DMS 273 treated with DMSO at 0.1 percent for 48 hours (cell line): ENCODE results near the gene PEX16.

Experiments used
- DNase-seq: peaks from one replicate; lab custom pipeline; 2025; lab: John Stamatoyannopoulos, UW

Gene PEX16

DNA sequence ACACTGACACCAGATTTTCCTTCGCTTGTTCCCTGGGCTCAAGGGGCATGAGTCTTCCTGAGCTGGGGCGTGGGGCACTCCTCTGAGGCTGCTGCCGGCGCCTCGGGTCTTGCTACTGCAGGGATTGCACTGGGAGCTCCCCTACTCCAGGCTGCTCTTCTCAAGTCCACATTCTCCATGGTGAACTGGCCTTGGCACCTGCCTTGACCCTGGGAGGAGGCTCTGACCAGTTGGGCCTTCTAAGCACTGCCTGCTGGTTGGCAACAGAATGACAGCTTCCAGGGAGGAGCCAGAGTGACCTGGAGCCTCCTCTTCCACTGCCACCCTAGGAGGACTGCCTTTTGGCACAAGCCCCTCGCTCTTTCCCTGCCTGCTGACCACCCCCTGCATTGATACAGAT, 20.1 kb downstream of the PEX16 start:
- no peak for DNase-seq

DNA sequence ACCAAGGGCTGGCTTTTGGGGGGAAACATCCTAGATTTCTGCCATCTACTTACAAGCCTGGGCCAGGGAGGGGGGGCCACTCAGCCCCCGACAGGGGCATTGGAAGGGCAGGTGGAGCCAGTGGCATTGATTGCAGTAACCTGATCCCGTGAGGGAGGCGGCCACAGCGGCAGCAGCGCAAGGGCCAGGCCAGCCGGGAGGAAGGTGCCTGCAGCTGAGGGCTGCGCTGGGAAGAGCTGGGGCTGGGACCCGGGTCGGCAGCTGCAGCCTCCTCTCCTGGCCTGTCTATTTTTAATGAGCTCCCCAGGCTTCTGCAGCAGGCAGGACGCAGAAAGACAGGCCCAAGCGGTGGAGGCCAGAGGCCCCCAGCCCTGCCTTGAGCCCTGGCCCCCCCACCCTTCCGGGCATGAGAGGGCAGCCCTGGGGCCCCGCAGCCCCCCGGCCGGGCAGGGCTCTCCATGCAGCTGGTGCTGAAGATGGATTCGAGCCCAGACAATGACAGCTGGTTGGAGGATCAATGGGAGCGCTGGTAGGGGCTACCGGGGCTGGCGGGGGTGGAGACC, 21.2 kb downstream of the PEX16 start:
- no peak for DNase-seq

DNA sequence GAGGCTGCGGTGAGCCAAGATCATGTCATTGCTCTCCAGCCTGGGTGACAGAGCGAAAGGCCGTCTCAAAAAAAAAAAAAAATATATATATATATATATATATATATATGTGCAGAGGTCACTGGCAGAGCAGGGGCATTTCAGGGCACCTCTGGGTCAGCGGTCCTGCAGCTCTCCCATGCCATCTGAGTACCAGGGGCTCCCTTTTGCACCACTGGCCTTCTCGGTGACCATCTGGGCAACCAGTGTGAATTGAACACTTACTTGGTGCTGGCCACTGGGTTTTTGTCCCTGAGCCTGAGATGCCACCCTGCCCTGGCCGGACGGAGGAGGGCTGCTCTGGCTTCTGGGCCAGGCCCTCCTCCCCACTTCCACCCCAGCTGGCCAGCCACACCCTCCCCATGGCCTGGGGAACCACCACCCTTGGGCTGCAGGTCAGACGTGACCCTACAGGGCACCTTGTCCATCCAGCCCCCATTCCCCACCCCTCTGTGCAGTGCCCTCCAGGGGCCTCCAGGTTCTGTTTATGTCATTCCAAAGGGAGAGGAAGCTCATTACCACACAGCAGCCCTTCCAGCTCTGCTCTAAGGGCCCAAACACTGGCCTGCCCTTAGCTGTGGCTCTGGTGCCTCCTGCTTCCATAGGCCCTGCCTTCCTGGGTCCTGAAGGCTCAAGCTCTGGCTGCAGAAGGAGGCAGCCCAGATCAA, 22.0 kb downstream of the PEX16 start:
- DNase-seq, result no peak

DNA sequence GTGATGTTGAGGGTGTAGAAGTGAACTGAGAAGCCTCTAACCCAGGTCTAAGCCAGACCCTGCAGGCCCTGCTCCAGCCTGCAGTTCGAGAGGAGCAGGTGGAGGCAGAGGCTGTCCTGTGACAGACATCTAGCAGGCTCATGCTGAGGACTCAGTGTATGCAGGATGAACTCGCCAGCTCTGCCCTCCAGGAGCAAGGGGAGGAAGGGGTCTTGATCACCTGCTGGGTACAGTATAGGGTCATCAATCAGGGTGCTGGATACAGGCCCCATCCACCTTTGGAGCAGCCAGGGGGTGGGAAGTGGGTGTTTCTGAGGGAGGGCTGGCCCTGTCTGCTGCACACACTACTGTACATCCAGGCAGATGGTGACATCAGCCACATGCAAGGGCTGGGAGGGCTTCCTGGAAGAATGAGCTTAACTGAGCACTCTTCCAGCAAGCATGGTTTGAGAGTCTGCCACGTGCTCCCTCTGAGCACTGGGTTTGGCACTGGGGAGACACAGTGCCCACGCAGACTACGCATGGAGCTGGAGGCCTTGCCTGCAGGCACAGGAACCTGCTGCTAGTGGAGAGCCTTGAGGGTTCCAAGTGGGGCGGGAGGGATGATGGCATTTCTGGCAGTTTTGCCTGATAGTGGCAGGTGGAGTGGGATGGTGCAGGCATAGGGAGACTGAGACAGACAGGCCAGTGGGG, 23.0 kb downstream of the PEX16 start:
- DNase-seq, result no peak

DNA sequence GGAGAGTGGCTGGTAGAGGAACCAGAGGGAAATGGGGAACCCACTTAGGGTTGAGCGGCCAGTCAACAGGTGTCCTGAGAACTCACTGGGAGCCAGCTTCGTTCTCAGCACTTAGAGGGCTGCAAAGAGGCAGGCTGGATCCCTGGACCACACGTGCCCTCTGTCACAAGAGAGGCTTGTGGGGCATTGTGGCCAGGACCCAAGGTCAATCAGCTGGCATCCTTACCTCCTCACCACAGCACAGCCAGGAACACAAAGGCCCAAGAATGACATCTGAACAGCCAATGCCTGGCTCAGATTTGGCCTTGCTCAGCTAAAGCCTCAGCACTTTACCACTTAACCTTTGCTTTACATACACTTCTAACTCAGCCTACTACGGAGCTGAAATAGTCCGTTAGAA, 24.8 kb downstream of the PEX16 start:
- no peak for DNase-seq

DNA sequence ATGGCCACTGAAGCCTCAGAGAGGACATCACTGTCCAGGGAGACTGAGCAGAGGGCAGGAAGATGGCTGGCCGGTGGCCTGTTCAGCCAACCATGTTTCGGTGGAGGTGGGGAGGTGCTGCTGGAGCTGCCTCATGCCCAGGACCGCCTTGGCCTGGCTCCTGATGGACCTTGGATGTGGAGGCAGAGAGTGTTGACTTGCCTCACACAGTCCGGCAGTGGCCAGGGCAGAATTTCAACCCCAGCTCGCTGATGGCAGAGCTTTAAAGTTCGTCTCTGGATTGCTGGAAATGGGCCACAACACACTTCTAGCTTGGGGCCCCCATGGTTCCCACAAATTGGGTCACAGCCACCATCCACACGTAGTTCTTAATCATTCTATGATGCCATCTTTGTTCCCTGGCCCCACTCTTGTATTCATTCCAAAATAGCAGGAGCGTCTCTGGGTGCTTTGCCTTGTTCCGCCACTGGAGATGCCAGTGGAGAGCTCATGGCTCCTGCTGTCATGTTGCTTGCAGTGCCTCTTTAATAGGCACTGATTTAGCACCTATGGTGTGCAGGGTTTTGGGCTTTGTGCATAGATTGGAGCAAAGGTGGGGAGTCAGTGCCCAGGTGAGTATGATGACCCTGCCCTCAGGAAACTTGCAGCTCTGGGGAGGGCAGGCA, 26.7 kb downstream of the PEX16 start:
- DNase-seq, result no peak

DNA sequence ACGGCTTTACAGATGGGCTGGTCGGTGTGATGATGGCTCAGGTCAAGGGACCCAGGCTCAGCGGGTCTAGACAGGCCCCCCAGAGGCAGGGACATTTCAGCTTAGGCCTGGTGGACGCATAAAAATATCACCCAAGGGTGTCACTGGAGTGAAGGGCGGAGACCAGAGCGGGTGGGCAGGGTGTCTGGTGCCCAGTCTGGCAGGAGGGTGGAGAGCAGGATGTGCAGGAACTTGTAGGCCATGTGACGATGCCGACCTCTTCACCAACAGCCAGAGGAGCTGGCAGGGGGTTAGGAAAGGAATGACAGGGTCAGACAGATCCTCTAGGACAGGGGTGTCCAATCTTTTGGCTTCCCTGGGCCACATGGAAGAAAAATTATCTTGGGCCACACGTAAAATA, 27.7 kb downstream of the PEX16 start:
- no peak for DNase-seq

DNA sequence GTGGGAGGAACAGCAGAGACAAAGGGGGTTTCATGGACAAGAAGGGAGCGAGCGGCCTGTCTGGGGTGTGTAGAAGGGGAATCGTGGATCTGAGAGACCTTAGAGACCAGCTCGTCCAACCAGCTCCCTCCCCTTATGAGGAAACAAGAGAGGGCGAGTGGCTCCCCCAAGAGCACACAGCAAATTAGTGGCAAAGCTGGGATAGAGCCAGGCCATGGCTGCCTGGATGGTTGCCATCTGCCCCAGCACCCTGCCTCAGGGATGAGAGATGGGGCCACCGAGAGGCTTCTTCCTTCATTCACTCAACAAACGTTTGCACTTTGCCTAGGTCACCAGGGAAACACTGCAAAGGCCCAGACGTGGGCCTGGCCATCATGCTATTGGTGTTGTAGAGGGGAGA, 28.1 kb downstream of the PEX16 start:
- DNase-seq, result no peak

DNA sequence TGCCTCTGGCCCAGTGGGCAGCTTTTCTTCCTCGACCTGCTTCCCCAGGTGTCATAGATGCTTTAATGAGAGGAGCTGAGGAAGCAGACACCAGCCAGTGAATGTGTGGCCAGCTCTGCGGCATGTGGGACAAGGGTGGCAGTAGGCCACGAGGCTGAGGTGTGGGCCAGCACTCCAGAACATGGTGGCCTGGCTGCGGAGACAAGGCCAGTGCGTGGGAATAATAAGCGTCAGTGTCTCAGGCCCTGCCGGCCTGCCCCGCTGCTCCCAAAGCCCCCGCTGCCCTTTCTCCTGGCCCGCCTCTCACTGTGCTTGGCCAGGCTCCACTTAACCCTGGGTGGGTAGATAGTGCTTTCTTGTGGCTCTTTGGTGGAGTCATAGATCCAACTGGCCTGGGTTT, 30.1 kb downstream of the PEX16 start:
- no peak for DNase-seq

DNA sequence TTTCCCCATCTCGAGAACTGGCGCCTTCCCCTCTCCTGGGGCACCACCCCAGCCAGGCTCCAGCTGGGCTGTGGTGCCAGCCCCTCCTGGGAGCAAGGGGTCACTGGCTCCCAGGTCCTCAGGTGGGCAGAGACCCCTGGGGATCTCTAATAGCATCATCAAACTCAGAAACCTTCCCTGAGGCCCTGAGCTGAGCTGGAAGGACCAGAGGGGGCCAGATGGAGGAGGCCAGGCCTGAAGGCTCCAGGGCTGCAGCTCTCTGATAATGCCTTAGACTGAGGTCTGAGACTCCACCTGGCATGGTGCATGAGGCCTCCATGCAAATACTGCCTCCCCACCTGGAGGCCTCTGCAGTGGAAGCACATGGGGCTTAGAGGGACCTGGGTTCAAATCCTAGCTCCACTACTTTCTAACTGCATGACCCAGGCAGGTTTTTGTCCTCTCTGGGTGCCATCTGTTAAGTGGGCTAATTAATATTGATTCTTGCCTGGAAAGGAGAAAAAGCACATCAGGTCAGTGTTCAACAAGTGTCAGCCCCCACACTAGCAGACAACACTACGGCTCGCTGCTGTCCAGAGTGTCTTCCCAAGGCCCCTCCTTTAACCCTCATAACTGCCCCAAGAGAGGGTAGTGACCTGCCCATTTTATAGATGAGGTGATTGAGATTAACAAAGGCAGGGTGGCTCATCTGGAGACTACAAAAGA, 30.7 kb downstream of the PEX16 start:
- DNase-seq, result no peak

DNA sequence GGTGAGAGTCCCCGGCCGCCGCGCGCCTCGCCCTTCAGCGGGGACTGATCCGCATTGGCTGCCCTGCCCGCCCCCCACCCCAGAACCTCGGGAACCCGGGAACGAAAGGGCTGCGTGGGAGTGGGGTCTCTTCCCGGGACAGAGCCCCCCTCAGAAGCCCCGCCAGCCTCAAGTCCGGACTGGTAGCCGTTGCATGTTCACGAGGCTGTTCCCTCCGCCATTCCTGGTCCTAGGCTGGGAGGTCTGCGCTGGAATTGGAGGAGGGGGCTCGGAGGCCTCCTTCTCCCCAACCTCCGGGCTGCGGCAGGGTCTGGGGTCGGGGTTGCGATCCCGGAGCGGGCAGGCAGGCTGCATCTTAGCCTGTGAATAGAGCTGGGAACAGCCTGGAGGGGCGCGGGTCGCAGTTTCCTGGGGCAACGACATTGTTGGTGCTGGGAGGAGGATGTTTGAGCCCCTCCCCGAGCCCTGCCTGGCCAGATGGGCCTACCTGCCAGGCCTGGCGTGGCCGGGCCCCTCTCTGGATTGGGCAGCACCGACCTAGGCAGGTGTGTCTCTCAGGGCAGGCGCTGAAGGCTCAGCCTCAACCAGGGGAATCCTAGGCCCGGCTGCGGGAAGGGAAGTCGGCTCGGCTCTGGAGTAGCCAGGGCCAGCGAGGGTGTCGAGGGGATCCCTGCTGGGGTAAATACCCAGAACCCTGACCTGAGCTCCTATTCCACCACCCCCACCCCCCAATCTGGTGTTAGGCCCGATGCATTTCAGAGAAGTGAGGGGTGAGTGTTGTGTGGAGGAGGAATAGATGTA, 31.6 kb downstream of the PEX16 start:
- no peak for DNase-seq

DNA sequence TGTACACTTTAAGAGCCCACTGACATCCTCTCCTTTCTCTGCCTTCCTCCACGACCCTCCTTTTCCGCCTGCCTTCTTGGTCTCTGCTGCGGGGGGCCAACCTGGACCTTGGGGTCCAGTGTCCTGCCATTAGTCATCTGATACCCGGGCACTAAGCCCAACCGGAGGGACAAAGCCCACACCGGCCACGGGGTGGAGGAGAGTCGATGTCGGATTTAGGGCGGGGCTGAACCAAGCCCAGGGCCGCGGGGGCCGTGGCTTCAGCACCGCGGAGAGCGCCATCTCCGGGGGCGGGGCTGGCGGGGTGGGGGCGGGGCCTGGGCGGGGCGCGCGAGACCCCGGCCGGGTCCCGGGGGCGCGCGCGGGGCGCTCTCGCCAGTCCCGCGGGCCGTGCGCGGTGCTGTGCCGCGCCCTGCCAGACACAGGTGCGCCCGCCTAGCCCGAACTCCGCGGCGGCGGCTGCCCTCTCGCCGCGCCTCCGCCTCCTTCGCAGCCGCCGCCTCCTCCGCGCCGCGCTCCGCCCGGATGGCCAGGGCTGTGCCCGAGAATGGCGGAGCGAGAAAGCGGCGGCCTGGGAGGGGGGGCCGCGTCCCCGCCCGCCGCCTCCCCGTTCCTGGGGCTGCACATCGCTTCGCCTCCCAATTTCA, 32.3 kb downstream of the PEX16 start, which contains the start of gene MAPK8IP1:
MAPK8IP1 (plus strand) TSS at position 378 of the 647 bp plus-strand sequence; CDS start at position 548, 170 bp downstream.
- no peak for DNase-seq

DNA sequence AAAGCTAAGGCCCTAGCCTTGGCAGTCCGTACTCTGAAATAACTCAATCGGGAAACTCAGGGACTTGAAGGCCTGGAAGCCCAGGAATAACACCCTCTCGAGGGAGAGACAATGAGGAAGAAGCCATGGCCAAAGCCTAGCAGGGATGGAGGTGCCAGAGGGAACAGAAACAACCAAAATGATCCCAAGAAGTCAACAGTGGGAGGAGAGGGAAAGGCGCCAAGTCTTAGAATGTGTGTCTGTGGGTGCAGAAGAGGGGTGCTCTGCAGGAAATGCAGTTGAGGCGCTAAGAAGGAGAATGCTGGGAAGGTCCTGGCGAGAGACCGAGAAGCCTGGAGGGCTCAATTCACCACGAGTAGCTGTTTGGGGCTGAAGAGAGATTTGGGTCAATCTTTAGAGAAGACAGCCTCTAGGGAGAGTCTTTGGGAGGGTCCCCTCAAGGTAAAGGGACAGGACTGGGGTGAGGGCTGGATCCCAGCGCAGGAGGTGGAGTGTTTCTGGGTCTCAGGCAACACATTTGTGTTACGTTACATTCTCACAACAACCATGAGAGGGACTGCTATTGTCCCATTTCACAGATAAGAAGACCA, 33.0 kb downstream of the PEX16 start:
- DNase-seq, result no peak

DNA sequence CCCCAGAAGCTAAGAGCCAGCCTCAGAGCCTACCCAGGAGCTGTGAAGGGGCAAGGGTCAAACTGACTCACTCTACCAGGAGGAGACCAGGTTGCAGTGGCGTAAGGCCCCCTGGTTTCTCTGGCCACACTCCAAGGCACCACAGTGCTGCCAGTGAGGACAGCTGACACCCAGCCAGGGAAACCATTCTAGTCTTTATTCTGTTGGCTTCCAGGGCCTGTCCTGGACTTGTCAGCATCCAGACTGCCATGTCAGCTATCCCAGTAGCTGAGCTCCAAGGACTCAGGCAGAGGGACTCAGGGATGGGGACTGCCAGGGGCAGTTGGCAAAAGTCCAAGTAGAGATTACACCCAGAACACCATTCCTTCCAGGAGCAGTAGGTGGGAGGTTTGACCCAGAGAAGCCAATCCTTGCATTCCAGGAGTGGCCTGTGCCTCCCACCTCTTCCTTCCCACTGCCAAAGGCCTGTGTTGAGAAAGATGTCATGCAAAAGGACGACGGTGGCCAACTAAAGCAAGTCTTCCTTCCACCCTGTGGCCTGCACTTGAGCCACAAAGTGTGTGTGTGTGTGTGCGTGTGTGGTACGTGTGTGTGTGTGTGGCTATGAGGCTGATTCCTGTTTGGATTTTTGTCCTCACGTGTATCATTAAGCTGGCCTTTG, 35.8 kb downstream of the PEX16 start:
- no peak for DNase-seq

DNA sequence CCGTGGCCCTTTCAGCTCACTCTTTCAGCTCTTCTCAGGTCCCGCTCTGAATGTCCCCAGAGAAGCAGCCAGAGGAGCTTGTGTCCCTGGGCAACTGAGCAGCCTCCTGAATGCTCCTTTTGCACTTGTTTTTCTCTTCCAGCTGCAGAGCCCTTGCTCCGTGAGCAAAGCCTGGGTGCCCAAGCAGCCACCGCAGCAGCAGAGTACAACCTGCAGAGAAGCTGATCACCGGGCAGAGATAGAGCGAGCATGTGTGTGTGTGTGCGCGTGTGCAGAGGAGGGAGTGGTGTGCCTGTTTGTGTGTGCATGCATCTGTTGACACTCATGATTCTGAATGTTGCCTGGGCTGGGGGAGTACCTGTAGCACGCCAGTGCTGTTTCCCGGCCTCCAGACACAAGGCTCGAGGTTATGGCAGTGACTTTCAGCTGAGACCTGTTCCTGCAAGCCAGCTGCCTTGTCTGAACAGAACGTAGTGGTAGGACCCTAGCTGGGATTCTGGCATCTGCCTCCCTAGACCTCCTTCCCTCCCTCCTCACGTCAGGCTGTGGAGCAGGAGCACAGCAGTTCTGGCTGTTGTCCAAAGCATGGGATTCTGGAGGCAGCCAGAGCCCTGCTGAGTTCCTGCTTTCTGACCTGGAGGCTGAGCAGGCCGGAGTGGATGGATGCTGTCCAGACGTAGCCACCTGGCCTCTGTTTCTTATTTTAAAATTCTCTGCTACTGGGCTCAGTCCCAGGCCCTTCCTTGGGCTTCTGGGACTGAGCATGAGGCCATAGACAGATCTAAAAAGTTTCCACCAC, 36.7 kb downstream of the PEX16 start:
- peak; percentile 53 for DNase-seq

DNA sequence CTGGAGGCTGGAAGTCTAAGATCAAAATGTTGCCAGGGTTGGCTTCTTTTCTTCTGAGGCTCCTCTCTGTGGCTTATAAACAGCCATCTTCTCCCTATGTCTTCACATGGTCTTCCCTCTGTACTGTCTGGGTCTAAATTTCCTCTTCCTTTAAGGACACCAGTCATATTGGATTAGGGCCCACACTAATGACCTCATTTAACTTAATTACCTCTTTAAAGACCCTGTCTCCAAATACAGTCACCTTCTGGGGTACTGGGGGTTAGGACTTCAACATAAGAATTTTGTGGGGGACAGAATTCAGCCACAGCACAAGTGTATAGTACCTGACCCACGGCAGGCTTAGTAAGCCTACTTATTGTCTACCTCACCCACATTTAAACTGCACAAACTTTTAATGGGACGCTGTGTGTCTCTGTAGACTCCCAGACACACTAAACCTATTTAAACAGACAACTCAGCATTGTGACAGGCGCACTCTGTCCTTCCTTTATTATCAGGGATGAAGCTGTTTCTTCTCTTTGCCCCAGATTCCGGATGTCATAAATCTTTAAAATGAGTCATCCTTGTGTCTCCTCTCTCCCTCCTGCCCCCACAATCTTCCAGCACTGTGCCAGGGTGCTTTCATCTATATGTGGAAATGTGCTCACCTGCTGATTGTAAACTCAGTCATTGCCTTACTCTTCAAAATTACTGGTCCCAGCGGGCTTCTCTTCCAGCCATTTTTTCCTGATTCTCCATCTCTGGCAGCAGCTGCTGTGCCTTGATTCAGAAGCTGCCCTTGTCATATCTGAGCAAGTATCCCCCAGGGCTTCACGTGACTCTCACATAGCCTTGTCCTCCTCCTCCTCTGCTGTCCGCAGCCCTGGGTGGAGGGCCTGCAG, 37.6 kb downstream of the PEX16 start:
- DNase-seq, result no peak

DNA sequence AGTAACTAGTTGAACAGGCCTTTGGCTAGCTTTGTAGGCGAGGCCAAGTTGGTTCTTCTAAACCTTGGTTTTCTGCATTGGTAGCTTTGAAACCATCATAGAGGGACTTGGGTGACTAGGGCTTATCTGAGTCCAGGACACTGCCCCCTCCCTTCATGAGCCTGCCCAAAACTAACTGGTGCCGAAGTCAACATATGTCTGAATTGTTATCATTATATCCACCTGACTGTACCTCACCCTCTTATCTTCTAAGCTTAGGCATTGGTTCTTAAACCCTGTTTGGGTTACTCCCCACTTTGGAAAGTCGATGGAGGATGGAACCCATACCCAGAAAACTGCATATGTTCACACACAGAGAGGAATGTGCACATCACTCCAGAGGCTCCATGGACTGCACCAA, 39.8 kb downstream of the PEX16 start:
- no peak for DNase-seq

DNA sequence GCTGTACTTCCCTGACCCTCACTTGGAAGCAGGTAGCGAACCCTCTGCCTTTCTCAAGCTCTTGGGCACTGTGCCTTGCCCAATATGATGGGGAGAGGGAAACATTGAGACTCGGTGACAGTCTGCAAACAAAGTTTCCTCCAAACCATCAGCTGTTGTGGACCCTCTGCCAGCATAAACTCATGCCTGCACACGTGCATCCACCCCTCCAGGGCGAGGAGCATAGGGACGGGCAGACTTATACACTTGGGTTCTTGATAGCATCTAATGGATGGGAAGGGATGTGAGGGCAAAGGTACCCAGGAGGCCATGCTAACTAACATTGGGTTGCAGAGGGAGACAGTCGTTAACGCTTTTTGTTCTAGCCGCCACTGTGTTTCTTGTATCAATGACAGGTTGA, 40.5 kb downstream of the PEX16 start:
- DNase-seq, result no peak
